Thyroid gland (tissue), 4 donors: ENCODE results near the gene ZNF511. TPM values are rescaled to one million over a fixed set of nuclear protein-coding genes. Genes with fewer than 3 reads are reported as not detected.

Experiments
- DNase-seq, 2 donors: peaks; one replicate each; pipeline ENCODE4 v3.0.0-alpha.2; 2019
- H3K27ac ChIP-seq, 3 donors: fragments of 200-600 bp; sonication (generic); 1 replicate in 2 of 3; 2 replicates in 1 of 3; pipeline ENCODE4 v1.5.1; 2016 to 2019; ENCODE audit warnings: mild to moderate bottlenecking in 1 of 3, moderate library complexity in 1 of 3
- H3K27me3 ChIP-seq: fragments of 200-600 bp; sonication (generic); one replicate; pipeline ENCODE4 v1.5.1; 2019
- H3K36me3 ChIP-seq, 2 donors: fragments of 200-600 bp; sonication (generic); one replicate each; pipeline ENCODE4 v1.5.1; 2016 to 2019
- H3K4me1 ChIP-seq, 2 donors: fragments of 200-600 bp; sonication (generic); one replicate each; pipeline ENCODE4 v1.5.1; 2017 to 2019
- H3K4me3 ChIP-seq, 3 donors: fragments of 200-600 bp; sonication (generic); replicated peaks in 1 of 3; 1 replicate in 2 of 3; 2 replicates in 1 of 3; pipeline ENCODE4 v1.5.1; 2016; ENCODE audit warnings: mild to moderate bottlenecking in 1 of 3
- H3K9me3 ChIP-seq: fragments of 200-600 bp; sonication (generic); one replicate; pipeline ENCODE4 v1.5.1; 2017
- POLR2A ChIP-seq, 2 donors: fragments of 450-650 bp; IDR thresholded peaks; one replicate each; pipeline ENCODE4 v1.6.1; 2017; ENCODE audit warnings: antibody characterized with exemption in 2 of 2, mild to moderate bottlenecking in 2 of 2, moderate library complexity in 1 of 2
- WGBS, 2 donors: methylation state at CpG; one replicate each; pipeline ENCODE4 v1.1.5; 2017; 5-methylcytosine and 5-hydroxymethylcytosine counted together
- intact Hi-C: fragments of 100-400 bp; cut with DNase I; formaldehyde crosslinking; loops from one replicate; pipeline ENCODE4 v1.15.1; 2023
- total RNA-seq, 4 donors: library from RNA; depleted of rRNA; stranded (reverse); fragments of >200 nt; gene quantifications; one replicate each; pipeline ENCODE4 v1.2.3, GENCODE V29; 2016
- TF ChIP-seq, protein P1 (sequence below), 6 experiments: fragments of 200-600 bp in 3 of 6; fragments of 450-650 bp in 3 of 6; sonication (generic) in 3 of 6; IDR thresholded peaks; one replicate each; pipeline ENCODE4 v1.5.1; 2016 to 2019; ENCODE audit warnings: antibody characterized with exemption in 6 of 6, mild to moderate bottlenecking in 2 of 6, inconsistent platforms in 1 of 6, moderate library complexity in 1 of 6

ZNF511 gene
- total RNA-seq, 4 donors from 2014 or later: 22.0 to 53.6 (median 26.2) TPM

DNA sequence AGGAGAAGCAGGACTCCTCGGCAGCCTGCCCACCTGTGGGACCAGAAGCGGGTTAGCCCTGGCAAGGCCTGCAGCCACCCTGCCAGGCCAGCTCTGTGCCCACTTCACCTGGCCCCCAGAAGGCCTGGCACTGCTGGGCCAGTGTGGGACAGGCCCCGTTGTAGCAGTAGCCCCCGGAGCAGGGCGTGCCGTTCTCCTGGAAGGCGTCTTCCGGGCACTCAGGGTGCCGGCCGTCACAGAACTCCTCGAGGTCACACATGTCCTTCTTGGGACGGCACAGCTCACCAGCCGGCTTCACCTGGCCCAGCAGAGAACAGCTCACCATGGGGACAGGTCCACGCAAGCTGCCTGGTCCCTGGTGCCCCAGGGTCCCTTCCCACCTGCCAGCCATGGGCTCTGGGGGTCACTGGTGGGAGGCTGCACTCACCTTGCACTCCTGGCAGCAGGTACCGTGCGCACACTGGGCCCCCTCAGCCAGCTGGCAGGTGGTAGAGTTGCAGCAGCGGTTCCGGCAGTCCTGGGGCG, 37.9 kb upstream of the ZNF511 start:
- H3K36me3 ChIP-seq: no peaks in the 10 kb centered on the region
- H3K4me3 ChIP-seq: no peak overlapping the region
- 95 to 97% methylated on average over 6 to 7 of the region's 19 CpGs for WGBS, 2 donors
- H3K27ac ChIP-seq: no peak overlapping the region
- no peaks in the 10 kb centered on the region for H3K4me1 ChIP-seq
- no peaks in the 10 kb centered on the region for H3K27me3 ChIP-seq
- H3K9me3 ChIP-seq: no peaks in the 10 kb centered on the region
- intact Hi-C loops: no loop called here
- DNase-seq: no peak
- TF ChIP-seq, protein P1, sequence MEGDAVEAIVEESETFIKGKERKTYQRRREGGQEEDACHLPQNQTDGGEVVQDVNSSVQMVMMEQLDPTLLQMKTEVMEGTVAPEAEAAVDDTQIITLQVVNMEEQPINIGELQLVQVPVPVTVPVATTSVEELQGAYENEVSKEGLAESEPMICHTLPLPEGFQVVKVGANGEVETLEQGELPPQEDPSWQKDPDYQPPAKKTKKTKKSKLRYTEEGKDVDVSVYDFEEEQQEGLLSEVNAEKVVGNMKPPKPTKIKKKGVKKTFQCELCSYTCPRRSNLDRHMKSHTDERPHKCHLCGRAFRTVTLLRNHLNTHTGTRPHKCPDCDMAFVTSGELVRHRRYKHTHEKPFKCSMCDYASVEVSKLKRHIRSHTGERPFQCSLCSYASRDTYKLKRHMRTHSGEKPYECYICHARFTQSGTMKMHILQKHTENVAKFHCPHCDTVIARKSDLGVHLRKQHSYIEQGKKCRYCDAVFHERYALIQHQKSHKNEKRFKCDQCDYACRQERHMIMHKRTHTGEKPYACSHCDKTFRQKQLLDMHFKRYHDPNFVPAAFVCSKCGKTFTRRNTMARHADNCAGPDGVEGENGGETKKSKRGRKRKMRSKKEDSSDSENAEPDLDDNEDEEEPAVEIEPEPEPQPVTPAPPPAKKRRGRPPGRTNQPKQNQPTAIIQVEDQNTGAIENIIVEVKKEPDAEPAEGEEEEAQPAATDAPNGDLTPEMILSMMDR (IDR thresholded peaks at IDR 0.05): no peak
- no peak for TF ChIP-seq POLR2A (IDR thresholded peaks at IDR 0.05)

DNA sequence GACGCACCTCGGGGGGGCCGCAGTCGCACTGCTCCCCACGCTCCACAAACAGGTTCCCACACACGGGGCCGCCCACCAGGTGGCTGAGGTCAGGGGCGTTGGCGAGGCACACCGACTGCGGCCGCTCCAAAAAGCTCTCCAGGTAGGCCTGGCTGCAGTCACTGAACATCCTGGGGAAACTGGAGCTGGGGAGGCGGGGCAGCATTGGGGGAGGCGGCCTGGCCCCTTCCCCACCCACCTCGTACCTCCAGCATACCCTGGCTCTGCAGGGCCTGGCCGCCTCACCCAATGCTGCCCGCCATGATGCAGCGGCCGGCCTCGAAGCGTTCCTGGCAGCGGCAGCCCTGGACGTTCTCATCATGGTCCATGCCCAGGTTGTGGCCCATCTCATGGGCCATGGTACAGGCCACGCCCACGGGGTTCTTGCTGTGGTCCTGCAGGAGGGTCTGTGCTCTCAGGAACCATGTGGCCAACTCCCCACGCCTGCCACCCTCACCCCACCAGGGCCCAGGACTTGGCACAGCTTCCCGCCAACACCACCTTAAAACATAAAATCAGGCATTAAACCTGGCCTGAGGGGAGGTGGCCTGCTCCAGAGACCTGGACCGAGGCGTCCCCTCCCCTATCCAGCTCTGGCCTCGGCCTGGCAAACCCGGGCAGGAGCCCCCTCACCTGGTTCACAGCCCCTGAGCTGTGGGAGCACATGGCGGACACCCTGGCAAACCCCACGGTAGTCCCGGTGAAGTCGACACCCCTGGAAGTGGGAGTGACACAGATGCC, 37.0 kb upstream of the ZNF511 start:
- WGBS, 2 donors: 87 to 92% methylated on average over 20 to 25 of the region's 35 CpGs
- intact Hi-C loops: no loop called here
- DNase-seq: no peak

DNA sequence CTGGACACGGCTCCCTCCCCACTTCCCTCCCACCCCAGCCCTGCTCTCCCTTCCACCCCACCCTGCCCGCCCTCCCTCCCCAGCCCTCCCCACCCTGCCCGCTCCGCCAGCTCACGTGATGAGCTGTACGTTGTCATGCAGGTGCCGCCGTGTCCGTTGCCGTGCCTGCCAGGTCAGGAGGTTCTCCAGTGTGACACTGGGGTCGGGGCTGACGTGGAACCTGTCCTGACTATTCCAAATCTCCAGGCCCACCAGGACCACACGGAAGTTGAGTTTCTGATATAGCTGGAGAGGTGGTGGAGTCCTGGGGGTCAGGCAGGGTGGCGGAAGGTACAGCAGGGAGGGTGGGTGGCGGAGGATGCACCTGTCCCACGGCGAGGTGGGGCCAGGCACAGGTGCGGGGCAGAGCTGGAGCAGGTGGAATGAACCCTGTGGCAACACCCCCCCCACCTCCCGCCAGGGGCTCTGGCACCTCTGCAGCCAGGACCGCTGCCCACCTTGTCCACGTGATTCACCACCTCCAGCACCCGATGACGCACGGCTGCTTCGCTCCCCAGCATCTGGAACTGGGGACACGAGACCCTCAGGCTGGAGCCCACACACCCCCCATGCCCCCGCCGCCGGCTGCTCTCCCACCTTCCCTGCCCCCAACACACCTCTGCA, 36.3 kb upstream of the ZNF511 start:
- no peaks in the 10 kb centered on the region for H3K36me3 ChIP-seq
- no peak for DNase-seq
- TF ChIP-seq POLR2A (IDR thresholded peaks at IDR 0.05): no peak
- TF ChIP-seq, protein P1 (IDR thresholded peaks at IDR 0.05): no peak
- WGBS, 2 donors: 85 to 90% methylated on average over 21 to 22 of the region's 29 CpGs
- intact Hi-C loops: no loop called here
- no peak overlapping the region for H3K27ac ChIP-seq
- no peak overlapping the region for H3K4me3 ChIP-seq
- peaks cover 6 to 12% of the 10 kb centered on the region in 2 donors for H3K4me1 ChIP-seq
- no peaks in the 10 kb centered on the region for H3K9me3 ChIP-seq
- no peaks in the 10 kb centered on the region for H3K27me3 ChIP-seq

More for the DNA sequence above, 37.0 kb upstream of the ZNF511 start:
- no peak for TF ChIP-seq POLR2A (IDR thresholded peaks at IDR 0.05)
- TF ChIP-seq, protein P1 (IDR thresholded peaks at IDR 0.05): no peak
- no peak overlapping the region for H3K4me3 ChIP-seq
- H3K4me1 ChIP-seq: peaks cover 6 to 7% of the 10 kb centered on the region in 2 donors
- no peak overlapping the region for H3K27ac ChIP-seq
- no peaks in the 10 kb centered on the region for H3K9me3 ChIP-seq
- H3K27me3 ChIP-seq: no peaks in the 10 kb centered on the region
- no peaks in the 10 kb centered on the region for H3K36me3 ChIP-seq

DNA sequence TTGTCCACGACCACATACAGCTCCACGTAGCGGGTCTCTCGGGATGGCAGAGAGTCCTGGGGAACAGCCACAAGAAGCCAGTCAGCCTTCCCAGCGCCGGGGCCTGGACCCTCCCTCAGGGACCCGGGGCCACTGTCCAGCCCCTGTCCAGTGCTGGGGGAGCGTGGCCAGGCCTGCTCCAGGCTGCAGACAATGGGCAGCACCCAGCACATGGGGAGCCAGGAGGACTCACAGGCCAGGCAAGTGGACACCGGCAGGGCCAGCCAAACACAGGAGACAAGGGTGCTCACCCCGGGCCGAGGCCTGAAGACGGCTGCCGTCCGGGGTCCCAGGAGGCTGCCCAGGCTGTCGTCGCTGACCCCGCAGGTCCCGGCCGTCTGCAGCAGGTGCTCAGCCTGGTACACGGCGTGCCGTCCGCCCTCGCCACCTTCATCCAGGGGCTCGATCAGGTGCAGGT, 35.7 kb upstream of the ZNF511 start:
- intact Hi-C loops: no loop called here
- no peaks in the 10 kb centered on the region for H3K36me3 ChIP-seq
- H3K4me1 ChIP-seq: peaks cover 6 to 12% of the 10 kb centered on the region in 2 donors
- WGBS, 2 donors: 89 to 93% methylated on average over 6 to 9 of the region's 25 CpGs
- no peaks in the 10 kb centered on the region for H3K9me3 ChIP-seq
- TF ChIP-seq, protein P1 (IDR thresholded peaks at IDR 0.05): no peak
- TF ChIP-seq POLR2A (IDR thresholded peaks at IDR 0.05): no peak
- H3K27me3 ChIP-seq: no peaks in the 10 kb centered on the region
- H3K27ac ChIP-seq: no peak overlapping the region
- no peak for DNase-seq
- no peak overlapping the region for H3K4me3 ChIP-seq
